K562 (cell line): ENCODE results near the gene CHIC2. TPM values are rescaled to one million over a fixed set of nuclear protein-coding genes. Genes with fewer than 3 reads are reported as not detected.

Source experiments
- CTBP1 ChIP-seq: fragments of 450-650 bp; IDR thresholded peaks from 2 replicates; pipeline ENCODE4 v1.6.1; 2016; ENCODE audit warnings: borderline replicate concordance
- DMBX1 ChIP-seq: fragments of 250-450 bp; sonication (Bioruptor Pico); IDR thresholded peaks from 2 replicates; pipeline ENCODE4 v1.8.0; 2022; ENCODE audit warnings: inconsistent platforms, mild to moderate bottlenecking, moderate library complexity, borderline replicate concordance
- ERF ChIP-seq: fragments of 450-650 bp; formaldehyde crosslinking; IDR thresholded peaks from 2 replicates; pipeline ENCODE4 v1.4.0; 2020; ENCODE audit warnings: mild to moderate bottlenecking, mixed read lengths
- EWSR1 ChIP-seq: fragments of 450-650 bp; IDR thresholded peaks from 2 replicates; pipeline ENCODE4 v1.6.1; 2018; ENCODE audit warnings: borderline replicate concordance, mild to moderate bottlenecking, low read depth, moderate library complexity; ENCODE audit not compliant: partially characterized antibody
- GATAD2A ChIP-seq: fragments of 450-650 bp; IDR thresholded peaks from 2 replicates; pipeline ENCODE4 v1.6.1; 2017
- HIVEP1 ChIP-seq: fragments of 250-450 bp; sonication (Bioruptor Pico); IDR thresholded peaks from 2 replicates; pipeline ENCODE4 v1.4.0; 2020; ENCODE audit warnings: mild to moderate bottlenecking
- MBD2 ChIP-seq: sonication (generic); IDR thresholded peaks from 2 replicates; pipeline ENCODE4 v1.6.1; 2016; ENCODE audit warnings: low read depth, borderline replicate concordance
- NFIC ChIP-seq: fragments of 450-650 bp; IDR thresholded peaks from 2 replicates; pipeline ENCODE4 v1.6.1; 2017; ENCODE audit warnings: mild to moderate bottlenecking, inconsistent platforms
- PHF8 ChIP-seq: fragments of 200-600 bp; sonication (generic); IDR thresholded peaks from 2 replicates; pipeline ENCODE4 v1.6.1; 2012; ENCODE audit warnings: mixed run types, mild to moderate bottlenecking, inconsistent platforms, low read length, moderate library complexity, borderline replicate concordance
- PHTF2 ChIP-seq: fragments of 250-450 bp; sonication (Bioruptor Pico); IDR thresholded peaks from 2 replicates; pipeline ENCODE4 v1.5.0; 2021; ENCODE audit warnings: mild to moderate bottlenecking
- POLR2H ChIP-seq: IDR thresholded peaks from 2 replicates; pipeline ENCODE4 v1.6.1; 2016; ENCODE audit warnings: missing genetic modification characterization, low read depth, mild to moderate bottlenecking, control low read depth, missing compliant biosample characterization, moderate library complexity
- RBM15 ChIP-seq: fragments of 200-400 bp; formaldehyde crosslinking; IDR thresholded peaks from 2 replicates; pipeline ENCODE4 v1.6.1; 2018; ENCODE audit warnings: mild to moderate bottlenecking, low read length, moderate library complexity; ENCODE audit not compliant: insufficient read depth
- WHSC1 ChIP-seq: IDR thresholded peaks from one replicate; pipeline ENCODE4 v1.6.1; 2012; ENCODE audit warnings: low read length, control low read depth, inconsistent platforms
- ZBTB1 ChIP-seq: sonication (generic); formaldehyde crosslinking; IDR thresholded peaks from 2 replicates; pipeline ENCODE4 v1.8.1; 2023; ENCODE audit warnings: missing genetic modification reagents, low read depth, mild to moderate bottlenecking, borderline replicate concordance
- ZNF592 ChIP-seq: fragments of 450-650 bp; IDR thresholded peaks from 2 replicates; pipeline ENCODE4 v1.6.1; 2017; ENCODE audit warnings: antibody characterized with exemption, mild to moderate bottlenecking
- ZNF717 ChIP-seq: fragments of 250-450 bp; sonication (Bioruptor Pico); IDR thresholded peaks from 2 replicates; pipeline ENCODE4 v1.5.0; 2021
- polyA plus RNA-seq, 8 experiments: library from polyadenylated mRNA; depleted of rRNA in 4 of 8; stranded (reverse) in 5 of 8; unstranded in 3 of 8; fragments of >200 nt; fragmentation: Nextera tagmentation in 2 of 8; fragmentation: Illumina TruSeq in 1 of 8; extraction: Ambion mirVana in 2 of 8; extraction: Trizol in 1 of 8; gene quantifications; 2 replicates each; pipeline versions ENCODE4 v1.2.1 to v1.2.3, GENCODE V29; 2011 to 2014; ENCODE audit warnings: inconsistent platforms in 1 of 8, missing spikeins in 1 of 8
- total RNA-seq, 7 experiments: library from RNA; depleted of rRNA in 6 of 7; stranded (reverse); fragments of >200 nt in 6 of 7; fragmentation: Illumina TruSeq in 2 of 7; extraction: Trizol in 2 of 7; gene quantifications; 2 replicates each; pipeline versions ENCODE4 v1.2.1 to v1.2.3, GENCODE V29; 2011 to 2021; ENCODE audit warnings: low replicate concordance in 1 of 7
- TF ChIP-seq, protein P1 (sequence below): sonication (generic); formaldehyde crosslinking; IDR thresholded peaks from 2 replicates; pipeline ENCODE4 v1.8.0; 2023; ENCODE audit warnings: mild to moderate bottlenecking, missing genetic modification reagents
- TF ChIP-seq, protein P2 (sequence below): fragments of 250-450 bp; sonication (Bioruptor Pico); IDR thresholded peaks from 2 replicates; pipeline ENCODE4 v1.4.0; 2020; ENCODE audit warnings: mild to moderate bottlenecking

CHIC2 gene
- total and polyA plus RNA-seq, 9 of the 15 experiments (the other 6 are each of a cell fraction or from before 2014, with no cell fraction given), result 0.89 to 25.1 (median 12.1) TPM

- TF ChIP-seq ZBTB1 (CRISPR knock-in tag), result 0 out of 2 replicates have a peak, but pooled peaks have one; percentile 22
- no peak for TF ChIP-seq ZNF717 (CRISPR knock-in tag)
- peak; percentile 87 for TF ChIP-seq DMBX1
- no peak for TF ChIP-seq HIVEP1 (CRISPR knock-in tag)
- no peak for TF ChIP-seq WHSC1
- TF ChIP-seq PHF8, result peak; percentile 87; the same call in 1 of the 2 replicates
- TF ChIP-seq ERF (CRISPR knock-in tag), result peak; percentile 77; the same call in 1 of the 2 replicates
- TF ChIP-seq POLR2H (tag), result peak; percentile 65
- no peak for TF ChIP-seq GATAD2A
- TF ChIP-seq CTBP1, result peak; percentile 69; the same call in 1 of the 2 replicates
- peak; percentile 49; the same call in 1 of the 2 replicates for TF ChIP-seq MBD2
- TF ChIP-seq PHTF2, result no peak
- TF ChIP-seq RBM15, result no peak
- peak; percentile 21; the same call in 1 of the 2 replicates for TF ChIP-seq NFIC
- TF ChIP-seq EWSR1, result no peak
- TF ChIP-seq, protein P1, sequence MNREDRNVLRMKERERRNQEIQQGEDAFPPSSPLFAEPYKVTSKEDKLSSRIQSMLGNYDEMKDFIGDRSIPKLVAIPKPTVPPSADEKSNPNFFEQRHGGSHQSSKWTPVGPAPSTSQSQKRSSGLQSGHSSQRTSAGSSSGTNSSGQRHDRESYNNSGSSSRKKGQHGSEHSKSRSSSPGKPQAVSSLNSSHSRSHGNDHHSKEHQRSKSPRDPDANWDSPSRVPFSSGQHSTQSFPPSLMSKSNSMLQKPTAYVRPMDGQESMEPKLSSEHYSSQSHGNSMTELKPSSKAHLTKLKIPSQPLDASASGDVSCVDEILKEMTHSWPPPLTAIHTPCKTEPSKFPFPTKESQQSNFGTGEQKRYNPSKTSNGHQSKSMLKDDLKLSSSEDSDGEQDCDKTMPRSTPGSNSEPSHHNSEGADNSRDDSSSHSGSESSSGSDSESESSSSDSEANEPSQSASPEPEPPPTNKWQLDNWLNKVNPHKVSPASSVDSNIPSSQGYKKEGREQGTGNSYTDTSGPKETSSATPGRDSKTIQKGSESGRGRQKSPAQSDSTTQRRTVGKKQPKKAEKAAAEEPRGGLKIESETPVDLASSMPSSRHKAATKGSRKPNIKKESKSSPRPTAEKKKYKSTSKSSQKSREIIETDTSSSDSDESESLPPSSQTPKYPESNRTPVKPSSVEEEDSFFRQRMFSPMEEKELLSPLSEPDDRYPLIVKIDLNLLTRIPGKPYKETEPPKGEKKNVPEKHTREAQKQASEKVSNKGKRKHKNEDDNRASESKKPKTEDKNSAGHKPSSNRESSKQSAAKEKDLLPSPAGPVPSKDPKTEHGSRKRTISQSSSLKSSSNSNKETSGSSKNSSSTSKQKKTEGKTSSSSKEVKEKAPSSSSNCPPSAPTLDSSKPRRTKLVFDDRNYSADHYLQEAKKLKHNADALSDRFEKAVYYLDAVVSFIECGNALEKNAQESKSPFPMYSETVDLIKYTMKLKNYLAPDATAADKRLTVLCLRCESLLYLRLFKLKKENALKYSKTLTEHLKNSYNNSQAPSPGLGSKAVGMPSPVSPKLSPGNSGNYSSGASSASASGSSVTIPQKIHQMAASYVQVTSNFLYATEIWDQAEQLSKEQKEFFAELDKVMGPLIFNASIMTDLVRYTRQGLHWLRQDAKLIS (CRISPR knock-in tag), result 0 out of 2 replicates have a peak, but pooled peaks have one; percentile 50
- TF ChIP-seq ZNF592, result peak; percentile 59
- TF ChIP-seq, protein P2, sequence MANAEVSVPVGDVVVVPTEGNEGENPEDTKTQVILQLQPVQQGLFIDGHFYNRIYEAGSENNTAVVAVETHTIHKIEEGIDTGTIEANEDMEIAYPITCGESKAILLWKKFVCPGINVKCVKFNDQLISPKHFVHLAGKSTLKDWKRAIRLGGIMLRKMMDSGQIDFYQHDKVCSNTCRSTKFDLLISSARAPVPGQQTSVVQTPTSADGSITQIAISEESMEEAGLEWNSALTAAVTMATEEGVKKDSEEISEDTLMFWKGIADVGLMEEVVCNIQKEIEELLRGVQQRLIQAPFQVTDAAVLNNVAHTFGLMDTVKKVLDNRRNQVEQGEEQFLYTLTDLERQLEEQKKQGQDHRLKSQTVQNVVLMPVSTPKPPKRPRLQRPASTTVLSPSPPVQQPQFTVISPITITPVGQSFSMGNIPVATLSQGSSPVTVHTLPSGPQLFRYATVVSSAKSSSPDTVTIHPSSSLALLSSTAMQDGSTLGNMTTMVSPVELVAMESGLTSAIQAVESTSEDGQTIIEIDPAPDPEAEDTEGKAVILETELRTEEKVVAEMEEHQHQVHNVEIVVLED (CRISPR knock-in tag), result peak; percentile 81
Observed at GRCh38 chr4:54064317-54065111, at the start of gene CHIC2 (continued).
